ENCODE results near the gene PTCD1.
"Not testable (repeated sequence)": the region's sequence is repeated elsewhere in the genome, so short reads cannot be mapped to it uniquely, and the experiment has no call there.

Gene PTCD1

DNA sequence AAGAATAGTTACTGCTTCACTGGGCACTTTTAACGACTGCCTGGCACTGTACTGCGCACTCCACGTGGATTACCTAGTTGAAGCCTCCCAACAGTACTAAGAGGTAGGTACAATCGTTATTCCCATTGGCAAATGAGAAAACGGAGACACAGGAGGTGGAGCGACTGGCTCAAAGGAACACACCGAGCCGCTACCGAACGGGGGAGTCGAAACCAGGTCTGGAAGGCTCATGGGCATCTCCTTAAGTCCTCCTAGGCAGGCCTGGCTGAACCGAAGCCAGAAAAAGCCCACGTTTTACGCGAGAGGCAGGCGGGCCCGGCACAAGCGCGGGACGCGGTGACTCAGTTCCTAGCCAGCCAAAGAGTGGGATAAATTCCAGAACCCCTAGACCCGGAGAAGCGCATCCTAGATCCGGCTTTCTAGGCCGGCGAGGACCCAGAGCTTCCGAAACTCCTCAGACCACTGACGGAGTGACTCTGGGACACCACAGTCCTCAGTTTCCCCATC is 30.7 kb downstream of the PTCD1 start:
- no peak for DNase-seq

DNA sequence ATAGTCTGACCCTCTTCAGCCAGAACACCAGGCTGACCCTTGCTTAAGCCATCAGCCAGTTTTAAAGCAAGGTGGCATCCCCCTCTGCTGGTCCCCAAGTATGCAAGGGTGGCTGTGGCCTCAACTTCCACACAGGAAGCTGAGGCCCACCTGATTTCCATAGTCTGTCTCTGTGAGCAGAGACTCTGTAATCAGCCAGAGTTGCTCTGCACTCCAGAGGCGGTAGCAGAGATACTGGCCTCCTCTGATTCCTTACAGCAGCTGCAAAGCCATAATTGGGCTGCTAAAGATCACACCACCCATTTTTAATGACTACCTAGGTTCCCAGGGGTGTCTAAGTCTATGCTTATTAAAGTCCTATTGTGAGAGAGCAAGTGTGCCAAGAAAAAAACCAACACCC is 32.0 kb downstream of the PTCD1 start:
- no peak for DNase-seq

DNA sequence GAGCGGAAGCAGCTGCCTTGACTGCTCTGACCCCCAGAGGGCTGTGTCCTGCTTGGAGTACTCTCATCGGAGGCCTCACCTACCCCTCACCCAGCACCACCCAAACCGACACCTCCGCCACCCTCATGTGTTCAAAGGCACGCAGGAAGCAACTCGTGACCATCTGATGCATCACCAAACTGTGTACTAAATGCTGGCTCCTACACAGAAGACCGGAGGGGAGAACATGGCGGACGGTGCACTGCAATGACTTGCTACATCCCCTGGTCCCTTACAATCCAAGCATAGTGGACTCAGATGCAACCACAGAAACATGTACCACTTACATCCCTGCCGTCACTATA is 33.6 kb downstream of the PTCD1 start:
- no peak for DNase-seq

DNA sequence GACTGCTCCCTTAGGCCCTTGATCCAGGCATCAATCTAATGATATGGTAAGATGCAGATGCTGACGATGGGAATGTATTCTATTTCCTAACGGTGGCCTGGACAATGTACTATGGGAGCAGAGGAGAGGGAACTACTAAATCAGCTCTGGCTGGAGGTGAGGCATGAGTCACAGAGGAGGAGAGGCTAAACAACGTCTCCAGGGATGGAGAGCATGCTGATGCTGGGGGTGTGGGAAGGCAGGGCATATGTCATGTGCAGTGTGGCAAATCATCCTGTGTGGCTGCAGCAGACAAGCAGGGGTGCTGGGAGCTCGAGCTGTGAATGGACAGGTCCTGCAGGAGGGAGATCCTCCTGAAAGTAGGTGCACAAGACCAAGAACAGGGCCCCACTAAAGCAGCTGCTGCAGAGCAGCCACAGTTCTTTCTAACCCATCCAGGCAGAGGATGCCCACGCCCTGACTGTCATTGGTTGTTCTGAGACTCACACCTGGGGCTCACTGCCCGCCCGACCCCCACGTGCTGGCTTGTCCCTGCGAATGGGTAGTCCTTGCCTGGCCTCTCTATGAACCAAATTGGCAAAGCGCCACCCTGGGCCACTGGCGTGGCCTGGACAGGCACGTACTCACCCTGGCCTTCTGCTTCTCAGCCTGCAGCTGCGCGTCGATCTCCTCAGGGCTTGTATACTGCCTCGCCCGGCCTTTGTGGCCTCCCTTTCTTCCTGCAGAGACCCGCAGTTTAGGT is 34.2 kb downstream of the PTCD1 start:
- DNase-seq: no peak

GRCh38 chr7:99403764-99404163 is 34.8 kb downstream of the PTCD1 start:
- DNase-seq: no peak

DNA sequence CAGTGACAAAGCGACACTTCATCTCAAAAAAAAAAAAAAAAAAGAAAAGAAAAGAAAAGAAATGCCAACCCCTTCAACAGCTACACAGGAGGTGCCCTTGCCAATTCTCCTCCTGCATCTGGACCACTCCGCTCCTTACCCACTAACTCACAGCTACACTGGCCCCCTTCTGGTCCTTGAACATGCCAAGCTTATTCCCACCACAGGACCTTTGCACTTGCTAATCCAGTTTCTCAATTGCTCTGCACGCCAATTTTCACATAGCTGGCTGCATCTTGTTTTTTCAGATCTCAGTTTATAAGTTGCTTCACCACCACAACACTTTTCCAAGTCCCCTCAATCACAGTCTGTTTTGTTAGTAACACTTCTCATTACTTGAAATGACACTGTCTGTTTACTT is 35.7 kb downstream of the PTCD1 start:
- no peak for DNase-seq

- DNase-seq: no peak
Measured at GRCh38 chr7:99399597-99399996, 39.0 kb downstream of the PTCD1 start.

DNA sequence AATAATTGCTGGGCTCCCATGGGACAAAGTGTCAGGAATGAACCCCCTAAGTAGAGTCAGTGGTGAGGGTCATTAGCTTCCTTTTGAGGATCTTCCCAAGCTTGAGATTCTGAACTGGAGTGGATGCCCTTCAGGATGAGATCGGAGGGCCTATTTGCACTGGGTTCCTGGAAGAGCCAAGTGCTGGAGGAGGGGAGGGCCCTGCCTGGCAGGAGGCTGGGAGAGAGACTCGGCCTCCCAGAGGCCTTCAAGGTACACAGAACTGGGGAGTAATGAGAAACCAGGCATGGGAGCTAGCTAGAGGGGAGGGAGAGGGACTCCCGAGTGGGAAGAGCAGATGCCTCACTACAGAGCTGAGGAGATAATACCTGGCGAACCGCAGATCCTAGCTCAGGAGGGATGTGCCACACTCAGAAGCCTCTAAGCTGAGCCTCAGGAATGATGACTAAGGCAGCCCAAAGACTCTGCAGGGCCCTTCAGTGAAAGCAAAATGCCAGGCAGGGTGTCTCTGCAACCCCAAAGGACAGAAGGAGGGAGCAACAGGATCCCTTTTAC is 39.6 kb downstream of the PTCD1 start:
- no peak for DNase-seq

GRCh38 chr7:99397297-99397983 is 41.2 kb downstream of the PTCD1 start:
- DNase-seq: no peak

GRCh38 chr7:99396418-99397296 is 41.9 kb downstream of the PTCD1 start:
- DNase-seq: no peak

GRCh38 chr7:99395616-99396327 is 42.8 kb downstream of the PTCD1 start:
- DNase-seq: no peak

DNA sequence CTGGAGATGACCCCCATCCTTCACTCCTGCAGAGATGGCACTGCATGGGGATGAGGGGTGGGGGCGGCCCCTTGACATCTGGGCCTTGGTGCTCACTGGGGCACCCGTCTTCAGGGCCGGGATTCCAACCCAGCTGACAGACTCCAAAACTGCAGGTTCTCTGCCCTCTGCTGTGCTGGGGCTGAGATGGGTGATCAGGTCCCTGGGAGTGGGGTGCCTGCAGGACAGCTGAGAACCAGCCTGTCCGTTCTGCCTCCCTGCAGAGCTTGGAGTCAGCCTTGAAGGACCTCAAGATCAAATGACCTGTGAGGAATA is 44.5 kb downstream of the PTCD1 start:
- no peak for DNase-seq

GRCh38 chr7:99393355-99394187 is 45.0 kb downstream of the PTCD1 start:
- no peak for DNase-seq

- peak; percentile 88 for DNase-seq
Measured at GRCh38 chr7:99392659-99393354, 45.8 kb downstream of the PTCD1 start.

DNA sequence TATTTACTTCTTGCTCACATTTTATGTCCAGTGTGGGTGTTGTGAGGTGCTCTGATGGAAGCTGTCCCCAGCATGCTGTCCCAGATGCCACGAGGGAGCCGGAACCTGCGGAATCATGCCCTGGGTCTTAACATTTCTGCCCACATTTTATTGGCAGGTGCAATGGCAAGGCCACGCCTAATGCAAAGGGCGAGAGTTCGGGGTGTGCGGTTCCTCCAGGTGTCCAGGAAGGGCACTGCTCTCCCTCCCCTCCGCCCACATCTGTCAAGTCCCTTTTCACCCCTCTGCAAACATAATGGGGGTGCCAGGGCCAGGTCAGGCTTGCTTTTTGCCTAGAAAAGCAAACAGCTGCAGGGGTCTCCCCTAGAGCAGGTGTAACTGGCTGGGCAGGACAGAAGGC is 46.6 kb downstream of the PTCD1 start:
- DNase-seq: no peak

GRCh38 chr7:99390941-99391602 is 47.5 kb downstream of the PTCD1 start:
- DNase-seq: no peak

DNA sequence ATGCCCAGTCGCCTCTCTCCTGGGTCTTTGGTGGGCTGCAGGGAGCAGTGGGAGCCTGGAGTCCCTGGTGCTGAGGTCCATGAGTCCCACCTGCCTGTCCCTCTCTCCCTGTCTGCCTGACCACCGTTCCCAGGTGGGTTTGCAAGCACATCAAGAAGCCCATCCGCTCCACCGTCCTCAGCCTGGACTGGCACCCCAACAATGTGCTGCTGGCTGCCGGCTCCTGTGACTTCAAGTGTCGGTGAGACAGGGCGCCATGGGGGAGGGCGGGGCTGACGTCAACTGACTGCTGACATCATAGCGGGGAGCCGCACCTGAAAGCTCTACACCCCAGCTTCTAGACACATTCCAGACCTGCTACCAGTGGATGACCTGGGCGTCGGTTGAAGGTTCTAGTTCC is 48.8 kb downstream of the PTCD1 start:
- no peak for DNase-seq

GRCh38 chr7:99387912-99388311 is 50.7 kb downstream of the PTCD1 start:
- DNase-seq: no peak

DNA sequence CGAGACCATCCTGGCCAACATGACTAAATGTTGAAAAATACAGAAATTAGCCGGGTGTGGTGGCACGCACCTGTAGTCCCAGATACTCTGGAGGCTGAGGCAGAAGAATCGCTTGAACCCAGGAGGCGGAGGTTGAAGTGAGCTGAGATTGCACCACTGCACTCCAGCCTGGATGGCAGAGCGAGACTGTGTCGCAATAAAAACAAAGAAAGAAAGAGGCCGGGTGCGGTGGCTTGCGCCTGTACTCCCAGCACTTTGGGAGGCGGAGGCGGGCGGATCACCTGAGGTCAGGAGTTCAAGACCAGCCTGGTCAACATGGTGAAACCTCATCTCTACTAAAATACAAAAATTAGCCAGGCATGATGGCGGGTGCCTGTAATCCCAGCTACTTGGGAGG is 51.4 kb downstream of the PTCD1 start:
- not testable (repeated sequence) for DNase-seq

DNA sequence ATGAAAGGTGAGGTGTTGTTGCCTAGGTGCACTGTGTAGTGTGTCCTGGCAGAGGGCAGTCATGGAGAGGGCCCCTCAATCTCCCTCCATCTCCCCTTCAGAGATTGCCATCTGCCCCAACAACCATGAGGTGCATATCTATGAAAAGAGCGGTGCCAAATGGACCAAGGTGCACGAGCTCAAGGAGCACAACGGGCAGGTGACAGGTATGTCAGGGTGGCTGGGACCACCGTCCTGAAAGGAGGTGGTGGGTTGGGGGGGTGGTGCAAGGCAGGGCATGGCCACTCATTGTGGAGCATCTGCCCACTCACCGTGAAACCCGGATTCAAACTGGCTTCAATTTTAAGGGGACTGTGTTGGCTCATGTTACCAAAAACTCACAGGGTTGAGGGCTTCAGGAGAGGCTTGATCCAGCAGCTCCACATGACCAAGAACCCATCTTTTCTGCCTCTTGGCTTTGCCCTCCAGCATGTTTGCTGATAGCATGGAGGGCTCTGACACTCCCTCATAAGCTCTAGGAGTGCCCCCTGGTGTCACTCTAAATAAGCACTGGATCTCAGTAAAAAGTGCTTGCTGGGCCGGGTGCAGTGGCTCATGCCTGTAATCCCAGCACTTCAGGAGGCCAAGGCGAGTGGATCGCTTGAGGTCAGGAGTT is 51.9 kb downstream of the PTCD1 start:
- DNase-seq: peak; percentile 37
